Lung (tissue), 12 donors: Measurements from ENCODE around the gene PTPRN2. TPM values are rescaled to one million over a fixed set of nuclear protein-coding genes. Genes with fewer than 3 reads are reported as not detected.

Experiments
- ATAC-seq: fragments of 200-7000 bp; cut with Tn5 transposase; one replicate; pipeline ENCODE4 v1.9.1; 2020; ENCODE audit warnings: moderate number of reproducible peaks; ENCODE audit not compliant: insufficient read depth, low FRiP score
- DNase-seq, 3 donors: peaks; one replicate each; pipeline ENCODE4 v3.0.0-alpha.2; 2013 to 2017
- H3K27ac ChIP-seq, 2 donors: one replicate each; pipeline ENCODE4 v1.5.1; 2013; ENCODE audit warnings: mild to moderate bottlenecking in 2 of 2, moderate library complexity in 2 of 2, control low read depth in 1 of 2, inconsistent platforms in 1 of 2, low read depth in 1 of 2, low read length in 1 of 2
- H3K27me3 ChIP-seq, 3 donors: one replicate each; pipeline ENCODE4 v1.5.1; 2013; ENCODE audit warnings: low read length in 2 of 3; ENCODE audit not compliant: control insufficient read depth in 3 of 3, insufficient read depth in 3 of 3
- H3K36me3 ChIP-seq, 4 donors: one replicate each; pipeline ENCODE4 v1.5.1; 2013; ENCODE audit warnings: low read length in 4 of 4, mild to moderate bottlenecking in 1 of 4, moderate library complexity in 1 of 4; ENCODE audit not compliant: control insufficient read depth in 4 of 4, insufficient read depth in 4 of 4
- H3K4me1 ChIP-seq, 5 donors: one replicate each; pipeline ENCODE4 v1.5.1; 2013; ENCODE audit warnings: low read length in 5 of 5, mild to moderate bottlenecking in 2 of 5, moderate library complexity in 1 of 5; ENCODE audit not compliant: control insufficient read depth in 5 of 5, insufficient read depth in 5 of 5
- H3K4me3 ChIP-seq: one replicate; pipeline ENCODE4 v1.5.1; 2013; ENCODE audit warnings: mild to moderate bottlenecking, control low read depth, moderate library complexity
- H3K9ac ChIP-seq, 2 donors: one replicate each; pipeline ENCODE4 v1.5.1; 2013; ENCODE audit warnings: low read length in 2 of 2, control low read depth in 1 of 2; ENCODE audit not compliant: insufficient read depth in 1 of 2
- H3K9me3 ChIP-seq, 4 donors: one replicate each; pipeline ENCODE4 v1.5.1; 2013; ENCODE audit warnings: low read length in 3 of 4, mild to moderate bottlenecking in 1 of 4, moderate library complexity in 1 of 4; ENCODE audit not compliant: control insufficient read depth in 4 of 4, insufficient read depth in 3 of 4
- CTCF ChIP-seq: IDR thresholded peaks from 2 replicates; pipeline ENCODE4 v1.5.1; 2012; ENCODE audit warnings: mild to moderate bottlenecking; ENCODE audit errors: control extremely low read depth, extremely low read depth
- WGBS, 2 donors: extraction: QIAGEN DNeasy Blood & Tissue Kit; methylation state at CpG; one replicate each; pipeline ENCODE4 v1.1.7; 2013; 5-methylcytosine and 5-hydroxymethylcytosine counted together
- polyA plus RNA-seq, 2 donors: library from polyadenylated mRNA; stranded (reverse); fragments of 200-250 nt; gene quantifications; one replicate each; pipeline ENCODE4 v1.2.1, GENCODE V29; 2013
- total RNA-seq, 2 donors: library from RNA; depleted of rRNA in 1 of 2; stranded (reverse); fragments of >200 nt in 1 of 2; gene quantifications; one replicate each; pipeline ENCODE4 v1.2.1, GENCODE V29; 2014 to 2021
- donor health status: control.
- donor health status: control.
- donor health status: Bipolar disorder and iron deficiency.
- donor health status: healthy.
- donor health status: DM: yes; HTN: yes; CAD: no.

The PTPRN2 gene
- total and polyA plus RNA-seq, 4 donors = 2.1 to 7.4 (median 4.4) TPM

GRCh38 chr7:157607218-157607617, 980.4 kb downstream of the PTPRN2 start:
- peaks cover 0 to under 1% (median 0%) of the 10 kb centered on the region in 5 donors for H3K4me1 ChIP-seq
- WGBS, 2 donors = 82 to 93% methylated on average over 10 of the region's 10 CpGs
- no peaks in the 10 kb centered on the region for H3K36me3 ChIP-seq
- H3K9me3 ChIP-seq = no peaks in the 10 kb centered on the region
- ATAC-seq (no peak), DNase-seq (no peak)
- H3K27ac ChIP-seq = no peak overlapping the region
- TF ChIP-seq CTCF = no peak
- H3K9ac ChIP-seq = no peak overlapping the region
- no peak overlapping the region for H3K4me3 ChIP-seq
- H3K27me3 ChIP-seq = peaks cover 0 to 2% (median 1%) of the 10 kb centered on the region in 3 donors

GRCh38 chr7:157606140-157606539, 981.5 kb downstream of the PTPRN2 start:
- DNase-seq = no peak
- Histone ChIP-seq H3K9ac (no peak overlapping the region), H3K27me3 (no peaks in the 10 kb centered on the region), H3K9me3 (no peaks in the 10 kb centered on the region), H3K4me3 (no peak overlapping the region), H3K4me1 (no peaks in the 10 kb centered on the region), H3K36me3 (no peaks in the 10 kb centered on the region), H3K27ac (no peak overlapping the region)
- ATAC-seq = no peak
- WGBS, 2 donors = 62 to 71% methylated on average over 9 of the region's 9 CpGs
- TF ChIP-seq CTCF = no peak

- no peak overlapping the region for H3K9ac ChIP-seq
- H3K4me1 ChIP-seq = no peaks in the 10 kb centered on the region
- TF ChIP-seq CTCF = no peak
- 88 to 92% methylated on average over 3 of the region's 3 CpGs for WGBS, 2 donors
- no peaks in the 10 kb centered on the region for H3K9me3 ChIP-seq
- ATAC-seq (no peak), DNase-seq (no peak)
- H3K27ac ChIP-seq = no peak overlapping the region
- H3K27me3 ChIP-seq = no peaks in the 10 kb centered on the region
- no peak overlapping the region for H3K4me3 ChIP-seq
- H3K36me3 ChIP-seq = no peaks in the 10 kb centered on the region
Measured at GRCh38 chr7:157605638-157606037, 982.0 kb downstream of the PTPRN2 start.

- DNase-seq (no peak), ATAC-seq (no peak)
- Histone ChIP-seq H3K4me1 (no peaks in the 10 kb centered on the region), H3K4me3 (no peak overlapping the region), H3K27me3 (no peaks in the 10 kb centered on the region), H3K36me3 (no peaks in the 10 kb centered on the region), H3K9ac (no peak overlapping the region), H3K27ac (no peak overlapping the region), H3K9me3 (no peaks in the 10 kb centered on the region)
- TF ChIP-seq CTCF = no peak
- 89 to 94% methylated on average over 21 of the region's 21 CpGs for WGBS, 2 donors
Measured at GRCh38 chr7:157604661-157605381, 982.8 kb downstream of the PTPRN2 start.
